RPMI8226 (cell line): Measurements from ENCODE around the gene MATK.

Source experiments
- DNase-seq: peaks from one replicate; pipeline ENCODE4 v3.0.0-alpha.2; 2015

Gene MATK

DNA sequence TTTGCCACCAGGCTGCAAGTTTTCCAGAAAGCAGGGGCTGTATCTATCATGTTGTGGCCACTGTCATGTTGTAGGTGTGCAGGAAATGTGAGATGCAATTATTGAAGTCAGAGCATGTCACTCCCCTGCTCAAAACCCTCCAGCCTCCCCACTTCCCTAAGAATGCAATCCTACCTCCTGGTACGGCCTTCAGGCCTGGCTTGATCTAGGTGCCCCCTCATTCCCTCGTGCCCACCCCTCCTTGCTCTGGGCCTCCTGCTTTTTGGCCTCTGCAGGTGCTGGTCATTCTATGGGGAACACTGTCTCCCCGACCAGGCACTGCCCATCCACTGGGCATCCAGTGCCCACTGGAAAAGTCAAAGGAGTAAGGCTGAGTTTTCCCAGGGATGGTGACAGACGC, 28.5 kb upstream of the MATK start:
- DNase-seq, result no peak

- DNase-seq, result no peak
These were observed 27.6 kb upstream of the MATK start for GRCh38 chr19:3813473-3814392.

DNA sequence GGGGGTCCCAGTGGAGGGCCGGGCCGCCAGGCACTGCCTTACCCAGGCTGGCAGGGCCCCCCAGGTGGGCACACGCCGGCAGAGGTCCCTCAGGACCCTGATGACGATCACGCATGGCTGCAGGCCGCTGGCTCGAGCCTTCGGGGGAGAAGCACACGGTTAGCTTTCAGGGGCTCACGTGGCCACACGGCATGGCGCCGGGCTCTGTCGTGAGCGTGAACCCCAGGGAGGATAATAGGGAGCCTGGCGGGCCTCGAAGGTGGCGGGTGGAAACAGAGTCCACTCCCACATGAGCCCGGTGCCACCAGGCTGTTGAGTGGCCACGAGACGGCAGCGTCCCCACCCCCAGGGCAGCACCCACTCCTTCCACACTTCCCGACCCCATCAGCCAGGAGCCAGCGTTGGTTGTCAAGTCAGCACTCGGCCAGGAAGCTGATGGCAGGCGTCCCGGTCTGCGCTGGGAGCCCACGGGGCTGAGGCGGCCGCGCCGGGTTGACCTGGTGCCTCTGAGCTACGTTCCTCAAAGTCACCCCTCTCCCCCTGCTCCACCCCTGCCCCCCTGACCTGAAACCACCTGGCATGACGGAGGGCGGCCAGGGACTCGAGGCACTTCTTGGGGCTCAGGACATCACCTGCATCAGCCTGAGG, 24.7 kb upstream of the MATK start:
- peak; percentile 54 for DNase-seq

DNA sequence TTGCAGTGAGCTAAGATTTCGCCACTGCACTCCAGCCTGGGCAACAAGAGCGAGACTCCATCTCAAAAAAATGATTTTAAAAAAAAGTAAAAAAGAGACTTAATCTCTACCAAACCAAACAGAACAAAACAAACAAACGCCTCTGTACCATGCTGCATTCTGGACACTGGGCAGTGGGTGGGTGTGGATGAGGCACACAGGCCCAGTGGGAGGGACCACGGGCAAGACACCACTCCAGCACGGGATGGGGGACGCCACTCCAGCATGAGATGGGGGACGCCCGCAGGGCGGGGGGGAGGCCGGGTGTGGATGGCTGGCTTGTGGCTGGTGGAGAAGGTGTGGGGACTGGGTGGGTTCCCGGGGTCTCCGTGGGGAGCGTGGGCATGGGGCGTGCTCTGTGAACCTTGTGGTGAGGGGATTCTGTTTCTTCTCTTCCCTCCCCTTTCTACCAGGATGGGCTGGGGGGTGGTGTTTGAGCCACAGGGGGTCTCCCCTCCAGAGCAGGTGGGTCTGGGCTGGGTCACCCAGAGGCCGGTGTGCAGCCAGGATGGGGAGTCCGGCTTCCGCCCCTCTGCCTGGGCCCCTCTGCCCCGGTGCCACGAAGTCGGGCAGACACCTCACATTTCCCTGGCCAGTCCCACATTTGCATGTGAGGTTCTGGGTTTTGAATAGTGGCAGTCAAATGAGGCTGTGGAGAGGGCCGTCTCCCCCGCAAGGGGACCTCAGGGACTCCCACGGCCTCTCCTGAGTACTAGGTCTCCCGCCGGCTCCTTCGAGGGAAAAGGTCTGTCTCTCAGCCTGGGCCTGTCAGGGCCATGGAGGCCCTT, 23.9 kb upstream of the MATK start:
- DNase-seq, result no peak

DNA sequence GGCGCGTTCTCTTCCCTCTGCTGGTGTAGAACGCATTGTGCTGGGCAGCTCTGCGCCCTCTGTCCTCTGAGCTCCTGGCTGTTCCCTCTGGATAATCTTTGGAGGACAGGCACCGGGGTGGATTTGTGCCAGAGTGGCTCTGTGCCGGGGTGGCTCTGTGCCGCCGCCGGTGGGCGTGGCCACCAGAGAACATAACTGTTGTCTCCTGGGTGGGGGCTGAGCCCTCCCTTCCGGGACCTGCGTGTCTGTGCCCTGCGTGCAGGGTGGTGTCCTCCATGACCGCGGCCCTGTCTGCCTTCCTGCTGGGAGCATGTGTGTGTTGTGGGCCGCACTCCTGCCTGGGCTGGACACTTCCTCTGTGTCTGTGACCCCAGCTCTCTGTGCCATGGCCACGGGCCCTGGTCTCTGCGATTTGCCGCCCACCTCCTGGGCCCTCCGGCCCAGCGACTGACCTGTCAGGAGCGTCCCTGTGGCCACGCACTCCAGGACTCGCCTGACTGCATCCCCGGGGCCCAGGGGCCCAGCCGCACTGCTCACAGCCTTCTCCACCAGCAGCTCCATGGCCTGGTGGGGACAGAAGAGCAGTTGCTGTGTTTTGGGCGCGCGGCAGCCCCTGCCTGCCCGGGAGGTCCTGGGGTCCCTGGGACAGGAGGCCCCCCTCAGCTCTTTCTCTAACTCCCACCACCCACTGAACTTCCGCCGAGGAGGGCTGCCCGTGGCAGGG, 22.4 kb upstream of the MATK start:
- DNase-seq, result no peak

DNA sequence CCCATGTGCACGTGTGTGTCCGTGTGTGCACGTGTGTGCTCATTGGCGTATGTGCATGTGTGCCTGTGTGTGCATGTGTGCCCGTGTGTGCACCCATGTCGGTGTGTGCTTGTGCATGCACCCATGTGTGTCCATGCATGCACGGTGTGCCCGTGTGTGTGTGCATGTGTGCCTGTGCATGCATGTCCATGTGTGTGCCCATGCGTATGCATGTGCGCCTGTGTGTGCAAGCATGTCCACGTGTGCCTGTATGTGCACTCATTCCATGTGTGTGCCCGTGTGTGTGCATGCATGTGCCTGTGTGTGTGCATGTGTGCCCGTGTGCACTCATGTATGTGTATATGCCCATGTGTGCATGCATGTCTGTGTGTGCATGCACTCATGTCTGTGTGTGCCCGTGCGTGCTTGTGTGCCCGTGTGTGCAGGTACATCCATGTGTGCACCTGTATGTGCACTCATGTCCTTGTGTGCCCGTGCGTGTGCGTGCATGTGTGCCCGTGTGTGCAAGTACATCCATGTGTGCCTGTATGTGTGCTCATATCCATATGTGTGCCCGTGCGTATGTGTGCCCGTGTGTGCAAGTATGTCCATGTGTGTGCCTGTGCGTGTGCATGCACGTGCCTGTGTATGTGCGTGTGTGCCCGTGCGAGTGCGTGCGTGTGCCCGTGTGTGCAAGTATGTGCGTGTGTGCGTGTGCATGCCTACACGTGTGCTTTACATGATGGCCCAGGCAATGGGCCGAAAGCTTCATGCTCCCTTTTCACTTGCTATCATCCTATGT, 21.6 kb upstream of the MATK start:
- no peak for DNase-seq

- no peak for DNase-seq
These were observed 20.9 kb upstream of the MATK start for GRCh38 chr19:3807131-3807480.

- no peak for DNase-seq
These were observed 19.7 kb upstream of the MATK start for GRCh38 chr19:3805859-3806258.

- DNase-seq, result no peak
These were observed 18.2 kb upstream of the MATK start for GRCh38 chr19:3804429-3804828.

GRCh38 chr19:3803986-3804385, 17.8 kb upstream of the MATK start:
- no peak for DNase-seq

DNA sequence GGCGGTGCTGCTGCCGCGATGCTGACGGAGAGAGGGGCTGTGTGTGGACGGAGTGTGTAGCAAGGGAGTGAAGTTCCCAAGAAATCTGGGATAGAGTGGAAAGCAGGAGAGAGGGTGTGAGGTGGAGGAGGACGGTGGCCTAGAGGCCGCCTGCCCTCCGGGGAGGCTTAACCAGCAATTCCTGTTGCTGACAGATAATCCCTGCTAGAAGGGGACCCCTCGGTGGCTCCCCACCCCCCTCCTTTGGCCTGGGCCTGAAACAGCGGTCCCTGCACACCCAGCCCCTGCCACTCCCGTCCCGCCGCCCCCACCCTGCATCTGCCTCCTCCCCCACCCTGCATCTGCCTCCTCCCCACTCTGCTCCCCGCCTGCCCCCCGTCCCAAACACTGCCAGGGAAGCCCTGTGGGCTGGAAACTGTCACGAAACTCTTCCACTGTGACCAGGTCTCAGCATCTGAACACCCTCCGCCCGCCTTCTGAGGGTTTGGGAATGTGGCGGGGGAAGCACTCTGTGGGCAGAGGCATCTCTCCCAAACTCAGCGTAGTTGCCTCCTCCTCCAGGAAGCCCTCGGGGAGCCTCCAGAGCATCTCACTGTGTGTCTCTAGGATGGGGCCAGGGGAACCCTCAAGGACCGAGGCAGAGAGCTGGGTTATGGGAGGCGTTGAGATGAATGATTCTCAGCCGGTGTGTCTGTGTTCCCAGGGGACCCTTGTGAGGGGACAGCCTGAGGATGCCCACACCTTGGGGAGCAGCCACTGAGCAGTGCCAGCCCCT, 17.1 kb upstream of the MATK start:
- DNase-seq, result no peak

DNA sequence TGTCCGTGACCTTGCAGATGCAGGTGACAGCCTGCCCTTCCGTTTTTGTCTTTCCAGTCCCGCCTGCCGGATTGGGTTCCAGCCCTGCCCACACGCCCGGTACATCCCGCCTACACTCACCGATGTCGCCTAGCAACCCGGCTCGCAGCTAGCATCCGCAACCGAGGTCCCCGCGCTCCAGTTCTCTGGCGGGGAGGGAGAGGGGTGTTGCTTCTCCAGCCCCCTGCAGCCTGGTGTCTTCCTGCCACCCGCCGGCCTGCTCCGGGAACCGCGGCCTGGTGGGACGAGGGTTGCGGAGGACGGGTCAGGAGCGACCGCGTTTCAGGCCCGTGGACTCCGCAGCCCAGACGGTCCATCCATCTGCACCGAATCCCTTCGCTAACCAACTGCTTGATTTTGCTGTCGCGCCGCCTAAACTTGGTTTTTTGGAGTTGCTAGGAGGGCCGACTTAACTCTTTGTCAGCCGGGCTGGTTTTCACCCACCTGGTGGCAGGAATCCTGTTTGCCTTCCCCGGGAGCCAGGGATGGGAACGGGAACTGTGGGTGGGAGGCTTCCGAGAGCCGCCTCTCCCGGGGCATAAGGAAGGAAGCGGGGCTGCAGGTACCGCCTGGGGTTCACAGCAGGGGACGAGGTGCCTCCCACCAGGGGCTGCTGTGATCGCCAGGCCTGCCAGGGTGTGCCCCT, 15.4 kb upstream of the MATK start:
- DNase-seq, result peak; percentile 80

DNA sequence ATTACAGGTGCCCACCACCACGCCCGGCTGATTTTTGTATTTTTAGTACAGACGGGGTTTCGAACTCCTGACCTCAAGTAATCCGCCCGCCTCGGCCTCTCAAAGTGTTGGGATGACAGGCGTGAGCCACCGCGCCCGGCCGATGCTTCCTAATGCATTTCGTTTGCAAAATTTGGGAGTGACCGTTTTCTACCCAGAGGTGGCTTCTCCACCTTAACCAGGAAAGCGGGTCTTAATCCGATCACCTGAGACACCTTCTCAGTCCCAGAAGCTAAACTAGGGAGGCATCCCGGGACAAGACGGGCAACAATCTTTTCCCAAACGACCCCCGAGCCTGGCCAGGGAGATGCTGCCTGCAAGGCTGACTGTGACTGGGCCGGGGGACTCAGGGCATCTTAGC, 14.8 kb upstream of the MATK start:
- DNase-seq, result no peak

DNA sequence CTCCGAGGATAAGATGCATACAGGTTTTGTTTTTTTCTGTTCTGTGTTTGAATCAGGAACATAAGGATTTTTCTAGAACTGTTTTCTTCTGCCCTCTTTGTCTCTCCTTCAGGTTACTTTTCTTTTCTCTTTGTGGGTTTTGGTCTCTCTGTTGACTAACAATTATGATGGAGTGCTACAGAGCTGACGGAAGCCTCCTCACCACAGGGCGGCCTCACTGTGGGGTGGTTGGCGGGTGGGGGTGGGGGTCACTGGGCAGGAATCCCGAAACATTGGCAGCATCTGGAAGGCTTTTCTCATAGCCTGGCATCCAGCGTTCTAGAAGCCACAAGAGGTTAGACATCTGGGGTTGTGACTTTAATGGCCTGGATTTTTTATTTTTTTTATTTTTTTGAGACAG, 12.0 kb upstream of the MATK start:
- no peak for DNase-seq

GRCh38 chr19:3796358-3796757, 10.2 kb upstream of the MATK start:
- no peak for DNase-seq

- DNase-seq, result no peak
These were observed 7.6 kb upstream of the MATK start for GRCh38 chr19:3793799-3794198.

DNA sequence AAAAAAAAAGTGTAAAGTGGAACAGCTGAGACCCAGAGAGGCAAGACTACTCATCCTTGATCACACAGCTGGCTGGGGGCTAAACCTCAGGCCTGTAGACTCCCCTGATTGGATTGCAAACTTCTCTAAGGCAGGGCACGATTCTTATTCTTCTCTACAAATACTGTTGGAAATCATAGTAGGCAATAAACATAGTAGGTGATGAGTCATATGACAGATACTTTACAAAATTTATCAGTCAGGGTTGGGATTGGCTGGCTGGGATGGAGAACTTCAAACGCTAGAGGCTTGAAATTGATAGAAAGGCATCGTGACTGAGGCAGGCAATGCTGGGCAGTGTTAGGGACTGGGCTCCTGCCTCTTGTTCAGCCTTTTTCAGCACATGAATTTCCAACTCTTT, 5.9 kb upstream of the MATK start:
- DNase-seq, result no peak

DNA sequence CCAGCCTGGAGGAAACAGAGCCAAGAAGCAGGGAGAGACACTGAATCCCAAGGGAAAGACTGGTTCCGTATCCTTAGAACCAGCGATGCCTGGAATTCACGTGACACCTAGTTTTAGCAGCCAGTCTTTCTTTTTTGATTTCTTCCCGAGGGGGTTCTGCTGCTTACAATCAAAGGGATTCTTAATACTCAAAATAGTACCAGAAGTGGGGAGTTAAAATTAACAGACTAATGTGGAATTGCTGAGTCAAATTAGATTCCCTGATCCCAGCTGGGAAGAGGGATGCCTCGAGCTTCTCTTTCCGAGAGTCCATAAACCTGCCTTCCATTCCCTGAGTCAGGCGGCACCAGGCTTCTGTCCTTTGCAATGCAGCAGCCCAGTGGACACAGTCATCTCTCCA, 4.8 kb upstream of the MATK start:
- no peak for DNase-seq

DNA sequence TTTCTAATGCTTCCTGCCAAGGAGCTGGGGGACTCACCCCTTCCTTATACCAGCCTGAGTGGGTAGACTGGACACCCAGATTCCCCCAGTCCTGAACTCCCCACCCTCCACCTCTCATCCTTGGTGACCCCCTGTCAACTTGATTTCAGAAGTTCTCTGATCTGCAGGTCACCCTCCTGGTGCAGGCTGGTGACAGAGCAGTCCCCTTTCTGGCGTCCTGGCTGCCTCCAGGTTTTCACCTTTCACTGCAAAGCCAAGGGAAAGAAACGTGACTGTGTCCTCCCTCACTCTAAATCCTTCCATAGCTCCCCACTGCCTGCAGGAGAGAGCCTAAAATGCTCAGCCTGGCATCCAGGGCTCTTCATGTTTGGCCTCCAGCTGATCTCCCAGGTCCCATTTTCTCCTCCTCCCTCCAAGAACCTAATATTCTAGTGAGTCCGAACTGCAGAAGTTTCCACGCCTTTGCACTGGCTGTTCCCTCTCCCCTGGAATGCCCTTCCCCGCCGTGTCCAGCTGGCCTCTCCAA, 4.1 kb upstream of the MATK start:
- DNase-seq, result no peak

GRCh38 chr19:3788996-3789778, 3.0 kb upstream of the MATK start:
- DNase-seq, result no peak
